Mesothelial cell of epicardium (in vitro differentiated cells): ENCODE data around the gene ATF2. TPM values are rescaled to one million over a fixed set of nuclear protein-coding genes. Genes with fewer than 3 reads are reported as not detected.
A peak's percentile ranks its signal among the peaks of the same experiment; 100 is the strongest.
"Not testable (repeated sequence)": the region's sequence is repeated elsewhere in the genome, so short reads cannot be mapped to it uniquely, and the experiment has no call there.

Experiments
- DNase-seq, 2 experiments: peaks; one replicate each; pipeline ENCODE4 v3.0.0; 2021; ENCODE audit warnings: low spot score in 2 of 2; ENCODE audit not compliant: unreplicated experiment in 2 of 2
- H3K27ac Mint-ChIP-seq: 2 replicates; pipeline ENCODE4 v1.8.0; 2021; ENCODE audit warnings: mixed read lengths
- H3K27me3 Mint-ChIP-seq: 2 replicates; pipeline ENCODE4 v1.8.0; 2021; ENCODE audit warnings: low read depth, mixed read lengths
- H3K36me3 Mint-ChIP-seq: 2 replicates; pipeline ENCODE4 v1.8.0; 2021; ENCODE audit warnings: mixed read lengths
- H3K4me1 Mint-ChIP-seq: 2 replicates; pipeline ENCODE4 v1.8.0; 2021; ENCODE audit warnings: mixed read lengths
- H3K4me3 Mint-ChIP-seq: 2 replicates; pipeline ENCODE4 v1.8.0; 2021; ENCODE audit warnings: mild to moderate bottlenecking, moderate library complexity, mixed read lengths
- H3K9me3 Mint-ChIP-seq: 2 replicates; pipeline ENCODE4 v1.8.0; 2021; ENCODE audit warnings: mixed read lengths
- CTCF ChIP-seq: fragments of 200-600 bp; sonication (generic); IDR thresholded peaks from one replicate; pipeline ENCODE4 v1.5.0; 2021; ENCODE audit warnings: antibody characterized with exemption; ENCODE audit not compliant: unreplicated experiment
- total RNA-seq: library from RNA; stranded (reverse); gene quantifications from 3 replicates; pipeline ENCODE4 v1.2.1, GENCODE V29; 2021

Gene ATF2
- total RNA-seq, 1 donor from 2014 or later = 62.7 TPM

- TF ChIP-seq CTCF = no peak
- H3K4me1 Mint-ChIP-seq = no peaks in the 10 kb centered on the region
- DNase-seq = no peak
- H3K9me3 Mint-ChIP-seq = peaks cover 6% of the 10 kb centered on the region
- H3K27ac Mint-ChIP-seq = no peak overlapping the region
- no peaks in the 10 kb centered on the region for H3K27me3 Mint-ChIP-seq
- H3K36me3 Mint-ChIP-seq = peaks cover 34% of the 10 kb centered on the region
- no peak overlapping the region for H3K4me3 Mint-ChIP-seq
These were observed 70.7 kb downstream of the ATF2 start for GRCh38 chr2:175097297-175097696.

GRCh38 chr2:175084117-175084516 is 83.9 kb downstream of the ATF2 start:
- H3K9me3 Mint-ChIP-seq, H3K4me3 Mint-ChIP-seq, H3K27ac Mint-ChIP-seq, DNase-seq, H3K27me3 Mint-ChIP-seq: not testable (repeated sequence)
- peaks cover 25% of the 10 kb centered on the region for H3K36me3 Mint-ChIP-seq
- H3K4me1 Mint-ChIP-seq = peaks cover 12% of the 10 kb centered on the region

- H3K27ac Mint-ChIP-seq = peak overlapping the region; percentile 50
- peaks cover 41% of the 10 kb centered on the region for H3K36me3 Mint-ChIP-seq
- DNase-seq = no peak
- peaks cover 4% of the 10 kb centered on the region for H3K9me3 Mint-ChIP-seq
- H3K4me3 Mint-ChIP-seq = no peak overlapping the region
- H3K27me3 Mint-ChIP-seq = no peaks in the 10 kb centered on the region
- TF ChIP-seq CTCF = no peak
- peaks cover 7% of the 10 kb centered on the region for H3K4me1 Mint-ChIP-seq
These were observed 87.5 kb downstream of the ATF2 start for GRCh38 chr2:175080479-175080878.

DNA sequence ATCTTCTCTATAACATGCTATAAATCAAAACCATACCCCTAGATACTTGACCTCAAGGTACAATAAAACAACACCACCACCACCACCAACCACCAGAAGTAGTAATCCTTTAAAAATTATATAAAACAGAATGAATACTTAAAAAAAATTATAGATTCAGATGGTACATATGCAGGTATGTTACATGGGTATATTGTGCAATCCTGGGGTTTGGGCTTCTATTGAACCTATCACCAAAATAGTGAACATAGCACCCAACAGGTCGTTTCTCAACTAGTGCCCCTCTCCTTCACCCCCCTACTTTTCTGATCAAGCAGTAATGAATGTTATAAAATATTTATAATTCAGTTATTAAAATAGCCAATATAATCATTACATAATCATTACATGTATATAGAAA is 91.7 kb downstream of the ATF2 start:
- DNase-seq = no peak
- TF ChIP-seq CTCF = no peak
- no peaks in the 10 kb centered on the region for H3K9me3 Mint-ChIP-seq
- H3K27ac Mint-ChIP-seq = no peak overlapping the region
- peaks cover 35% of the 10 kb centered on the region for H3K36me3 Mint-ChIP-seq
- H3K4me3 Mint-ChIP-seq = no peak overlapping the region
- no peaks in the 10 kb centered on the region for H3K27me3 Mint-ChIP-seq
- H3K4me1 Mint-ChIP-seq = peaks cover 7% of the 10 kb centered on the region

GRCh38 chr2:175074478-175074877 is 93.5 kb downstream of the ATF2 start:
- Mint-ChIP-seq H3K9me3 (no peaks in the 10 kb centered on the region), H3K27ac (no peak overlapping the region), H3K4me3 (no peak overlapping the region), H3K36me3 (peaks cover 34% of the 10 kb centered on the region), H3K4me1 (no peaks in the 10 kb centered on the region), H3K27me3 (no peaks in the 10 kb centered on the region)
- TF ChIP-seq CTCF = no peak
- DNase-seq = no peak

DNA sequence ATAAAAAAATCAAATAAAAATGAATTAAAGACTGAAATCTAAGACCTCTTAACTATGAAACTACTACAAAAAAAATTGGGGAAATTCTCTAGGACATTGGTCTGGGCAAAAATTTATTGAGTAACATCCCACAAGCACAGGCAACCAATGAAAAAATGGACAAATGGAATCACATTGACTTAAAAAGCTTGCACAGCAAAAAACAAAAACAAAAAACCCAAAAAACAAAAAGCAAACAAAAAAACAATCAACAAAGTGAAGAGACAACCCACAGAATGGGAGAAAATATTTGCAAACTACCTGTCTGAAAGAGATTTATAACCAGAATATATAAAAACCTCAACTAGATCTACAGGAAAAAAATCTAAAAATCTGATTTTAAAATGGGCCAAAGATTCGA is 99.5 kb downstream of the ATF2 start:
- no peak for DNase-seq
- Mint-ChIP-seq H3K36me3 (peaks cover 54% of the 10 kb centered on the region), H3K4me1 (no peaks in the 10 kb centered on the region), H3K27ac (no peak overlapping the region), H3K27me3 (no peaks in the 10 kb centered on the region), H3K4me3 (no peak overlapping the region), H3K9me3 (peaks cover 31% of the 10 kb centered on the region)
- no peak for TF ChIP-seq CTCF
